ENCODE data around the gene KCNK2. TPM values are rescaled to one million over a fixed set of nuclear protein-coding genes. Genes with fewer than 3 reads are reported as not detected.

Gene KCNK2
- total RNA-seq, 2 experiments from 2014 or later: not detected

GRCh38 chr1:215243345-215244054 lies 161.0 kb downstream of the KCNK2 start:
- no peak for DNase-seq
- H3K4me1 Mint-ChIP-seq (ENCODE audit: low read depth): no peaks in the 10 kb centered on the region
- CTCF ChIA-PET: no interaction called here
- peaks cover 11% of the 10 kb centered on the region for H3K27me3 Mint-ChIP-seq (ENCODE audit: low read depth)
- no peak overlapping the region for H3K27ac Mint-ChIP-seq
- H3K36me3 Mint-ChIP-seq (ENCODE audit: low read depth): no peaks in the 10 kb centered on the region
- H3K9me3 Mint-ChIP-seq: no peaks in the 10 kb centered on the region
- no peak overlapping the region for H3K4me3 Mint-ChIP-seq
- intact Hi-C loops (cut with micrococcal nuclease): no loop called here

- Mint-ChIP-seq H3K4me1 (ENCODE audit: low read depth) (no peaks in the 10 kb centered on the region), H3K27ac (no peak overlapping the region), H3K4me3 (no peak overlapping the region), H3K27me3 (ENCODE audit: low read depth) (peaks cover 2% of the 10 kb centered on the region), H3K36me3 (ENCODE audit: low read depth) (no peaks in the 10 kb centered on the region), H3K9me3 (peaks cover 4% of the 10 kb centered on the region)
- CTCF ChIA-PET: no interaction called here
- intact Hi-C loops (cut with micrococcal nuclease): no loop called here
- no peak for DNase-seq
Observed at GRCh38 chr1:215250913-215251312, 168.4 kb downstream of the KCNK2 start.

GRCh38 chr1:215251428-215251827 lies 168.9 kb downstream of the KCNK2 start:
- CTCF ChIA-PET: no interaction called here
- Mint-ChIP-seq H3K4me1 (ENCODE audit: low read depth) (no peaks in the 10 kb centered on the region), H3K36me3 (ENCODE audit: low read depth) (no peaks in the 10 kb centered on the region), H3K27me3 (ENCODE audit: low read depth) (peaks cover 2% of the 10 kb centered on the region), H3K27ac (no peak overlapping the region), H3K9me3 (peaks cover 4% of the 10 kb centered on the region), H3K4me3 (no peak overlapping the region)
- intact Hi-C loops (cut with micrococcal nuclease): no loop called here
- no peak for DNase-seq

- no peaks in the 10 kb centered on the region for H3K4me1 Mint-ChIP-seq (ENCODE audit: low read depth)
- no peak overlapping the region for H3K27ac Mint-ChIP-seq
- H3K9me3 Mint-ChIP-seq: peaks cover 4% of the 10 kb centered on the region
- peaks cover 2% of the 10 kb centered on the region for H3K27me3 Mint-ChIP-seq (ENCODE audit: low read depth)
- H3K36me3 Mint-ChIP-seq (ENCODE audit: low read depth): no peaks in the 10 kb centered on the region
- intact Hi-C loops (cut with micrococcal nuclease): no loop called here
- no peak overlapping the region for H3K4me3 Mint-ChIP-seq
- no peak for DNase-seq
- CTCF ChIA-PET: no interaction called here
Observed at GRCh38 chr1:215252164-215252563, 169.6 kb downstream of the KCNK2 start.

GRCh38 chr1:215256936-215257679 lies 174.6 kb downstream of the KCNK2 start:
- Mint-ChIP-seq H3K27me3 (ENCODE audit: low read depth) (peaks cover 9% of the 10 kb centered on the region), H3K4me1 (ENCODE audit: low read depth) (no peaks in the 10 kb centered on the region), H3K36me3 (ENCODE audit: low read depth) (no peaks in the 10 kb centered on the region), H3K27ac (no peak overlapping the region), H3K4me3 (no peak overlapping the region), H3K9me3 (peaks cover 12% of the 10 kb centered on the region)
- CTCF ChIA-PET: no interaction called here
- DNase-seq: no peak
- intact Hi-C loops (cut with micrococcal nuclease): no loop called here

- Mint-ChIP-seq H3K9me3 (peaks cover 10% of the 10 kb centered on the region), H3K27me3 (ENCODE audit: low read depth) (peaks cover 9% of the 10 kb centered on the region), H3K4me1 (ENCODE audit: low read depth) (no peaks in the 10 kb centered on the region), H3K27ac (no peak overlapping the region), H3K4me3 (no peak overlapping the region), H3K36me3 (ENCODE audit: low read depth) (no peaks in the 10 kb centered on the region)
- CTCF ChIA-PET: no interaction called here
- intact Hi-C loops (cut with micrococcal nuclease): no loop called here
- no peak for DNase-seq
Observed at GRCh38 chr1:215260711-215261110, 178.2 kb downstream of the KCNK2 start.

GRCh38 chr1:215262106-215262505 lies 179.6 kb downstream of the KCNK2 start:
- intact Hi-C loops (cut with micrococcal nuclease): no loop called here

GRCh38 chr1:215263636-215264035 lies 181.1 kb downstream of the KCNK2 start:
- Mint-ChIP-seq H3K27me3 (ENCODE audit: low read depth) (peaks cover 12% of the 10 kb centered on the region), H3K9me3 (peaks cover 10% of the 10 kb centered on the region), H3K4me1 (ENCODE audit: low read depth) (no peaks in the 10 kb centered on the region), H3K4me3 (no peak overlapping the region), H3K36me3 (ENCODE audit: low read depth) (no peaks in the 10 kb centered on the region), H3K27ac (no peak overlapping the region)
- no peak for DNase-seq
- CTCF ChIA-PET: no interaction called here
- intact Hi-C loops (cut with micrococcal nuclease): no loop called here

More at GRCh38 chr1:215262106-215262505, 179.6 kb downstream of the KCNK2 start:
- Mint-ChIP-seq H3K27me3 (ENCODE audit: low read depth) (peaks cover 12% of the 10 kb centered on the region), H3K9me3 (peaks cover 10% of the 10 kb centered on the region), H3K4me3 (no peak overlapping the region), H3K4me1 (ENCODE audit: low read depth) (no peaks in the 10 kb centered on the region), H3K27ac (no peak overlapping the region), H3K36me3 (ENCODE audit: low read depth) (no peaks in the 10 kb centered on the region)
- no peak for DNase-seq
- CTCF ChIA-PET: no interaction called here

- no peak overlapping the region for H3K27ac Mint-ChIP-seq
- H3K9me3 Mint-ChIP-seq: peaks cover 6% of the 10 kb centered on the region
- CTCF ChIA-PET: no interaction called here
Observed at GRCh38 chr1:215264649-215265048, 182.1 kb downstream of the KCNK2 start.

GRCh38 chr1:215267495-215267894 lies 185.0 kb downstream of the KCNK2 start:
- H3K4me1 Mint-ChIP-seq (ENCODE audit: low read depth): no peaks in the 10 kb centered on the region
- H3K9me3 Mint-ChIP-seq: peaks cover 3% of the 10 kb centered on the region
- no peak overlapping the region for H3K4me3 Mint-ChIP-seq
- H3K27ac Mint-ChIP-seq: no peak overlapping the region
- DNase-seq: no peak
- peaks cover 2% of the 10 kb centered on the region for H3K36me3 Mint-ChIP-seq (ENCODE audit: low read depth)
- H3K27me3 Mint-ChIP-seq (ENCODE audit: low read depth): peaks cover 12% of the 10 kb centered on the region
- CTCF ChIA-PET: no interaction called here
- intact Hi-C loops (cut with micrococcal nuclease): no loop called here

More at GRCh38 chr1:215264649-215265048, 182.1 kb downstream of the KCNK2 start:
- H3K36me3 Mint-ChIP-seq (ENCODE audit: low read depth): no peaks in the 10 kb centered on the region
- no peaks in the 10 kb centered on the region for H3K4me1 Mint-ChIP-seq (ENCODE audit: low read depth)
- H3K4me3 Mint-ChIP-seq: no peak overlapping the region
- intact Hi-C loops (cut with micrococcal nuclease): no loop called here
- H3K27me3 Mint-ChIP-seq (ENCODE audit: low read depth): peaks cover 7% of the 10 kb centered on the region
- DNase-seq: no peak

GRCh38 chr1:215269955-215270354 lies 187.4 kb downstream of the KCNK2 start:
- intact Hi-C loops (cut with micrococcal nuclease): no loop called here

GRCh38 chr1:215273838-215274516 lies 191.4 kb downstream of the KCNK2 start:
- no peak for DNase-seq
- H3K27ac Mint-ChIP-seq: no peak overlapping the region
- peaks cover 9% of the 10 kb centered on the region for H3K27me3 Mint-ChIP-seq (ENCODE audit: low read depth)
- H3K4me1 Mint-ChIP-seq (ENCODE audit: low read depth): no peaks in the 10 kb centered on the region
- intact Hi-C loops (cut with micrococcal nuclease): no loop called here
- H3K4me3 Mint-ChIP-seq: no peak overlapping the region
- peaks cover 3% of the 10 kb centered on the region for H3K9me3 Mint-ChIP-seq
- CTCF ChIA-PET: no interaction called here
- peaks cover 2% of the 10 kb centered on the region for H3K36me3 Mint-ChIP-seq (ENCODE audit: low read depth)

More at GRCh38 chr1:215269955-215270354, 187.4 kb downstream of the KCNK2 start:
- Mint-ChIP-seq H3K4me1 (ENCODE audit: low read depth) (no peaks in the 10 kb centered on the region), H3K27me3 (ENCODE audit: low read depth) (peaks cover 12% of the 10 kb centered on the region), H3K36me3 (ENCODE audit: low read depth) (peaks cover 2% of the 10 kb centered on the region), H3K9me3 (peaks cover 3% of the 10 kb centered on the region), H3K27ac (no peak overlapping the region), H3K4me3 (no peak overlapping the region)
- CTCF ChIA-PET: no interaction called here
- no peak for DNase-seq
